ENCODE measurements around the gene VPS35L. TPM values are rescaled to one million over a fixed set of nuclear protein-coding genes. Genes with fewer than 3 reads are reported as not detected.

The VPS35L gene
- total RNA-seq, 1 experiment from 2014 or later: 5.4 TPM

- Mint-ChIP-seq H3K36me3 (ENCODE audit: insufficient read depth, unreplicated experiment) (peaks cover 11% of the 10 kb centered on the region), H3K9me3 (ENCODE audit: unreplicated experiment) (peaks cover 10% of the 10 kb centered on the region), H3K27ac (ENCODE audit: unreplicated experiment) (no peak overlapping the region), H3K27me3 (ENCODE audit: insufficient read depth, unreplicated experiment) (no peaks in the 10 kb centered on the region), H3K4me1 (ENCODE audit: low read depth, unreplicated experiment) (no peaks in the 10 kb centered on the region), H3K4me3 (ENCODE audit: unreplicated experiment) (no peak overlapping the region)
- CTCF ChIA-PET: no interaction called here
- no TSS peak for BruUV-seq (replicated peaks)
- no peak for DNase-seq
- Histone ChIP-seq H3K9me3 (peaks cover 13% of the 10 kb centered on the region), H3K4me3 (ENCODE audit: low read depth, low read length) (no peak overlapping the region), H3K4me1 (peaks cover 3% of the 10 kb centered on the region; the same call in 1 of the 2 replicates), H3K36me3 (ENCODE audit: control insufficient read depth, insufficient read depth, low read length) (no peaks in the 10 kb centered on the region; the same call in 1 of the 2 replicates), H3K27me3 (replicated peaks; ENCODE audit: control insufficient read depth, insufficient read depth, low read length) (no peaks in the 10 kb centered on the region)
- POLR2A ChIA-PET: no interaction called here
- no peak for TF ChIP-seq CTCF (IDR thresholded peaks at IDR 0.05; ENCODE audit: insufficient read depth in 1 of 2, low read depth in 1 of 2, low read length in 1 of 2, severe bottlenecking in 1 of 2, unreplicated experiment in 1 of 2)
- intact Hi-C loops (cut with micrococcal nuclease; ENCODE audit: unreplicated experiment): no loop called here
Observed at GRCh38 chr16:19548144-19548543, 7.4 kb upstream of the VPS35L start.

GRCh38 chr16:19549673-19550072, 5.8 kb upstream of the VPS35L start:
- Histone ChIP-seq H3K27me3 (replicated peaks; ENCODE audit: control insufficient read depth, insufficient read depth, low read length) (no peaks in the 10 kb centered on the region), H3K4me3 (ENCODE audit: low read depth, low read length) (no peak overlapping the region), H3K36me3 (ENCODE audit: control insufficient read depth, insufficient read depth, low read length) (no peaks in the 10 kb centered on the region), H3K4me1 (no peaks in the 10 kb centered on the region), H3K9me3 (no peaks in the 10 kb centered on the region; the same call in 1 of the 2 replicates)
- no peak for DNase-seq
- POLR2A ChIA-PET: no interaction called here
- BruUV-seq (replicated peaks): no TSS peak
- Mint-ChIP-seq H3K27me3 (ENCODE audit: insufficient read depth, unreplicated experiment) (no peaks in the 10 kb centered on the region), H3K36me3 (ENCODE audit: insufficient read depth, unreplicated experiment) (no peaks in the 10 kb centered on the region), H3K4me1 (ENCODE audit: low read depth, unreplicated experiment) (no peaks in the 10 kb centered on the region), H3K9me3 (ENCODE audit: unreplicated experiment) (no peaks in the 10 kb centered on the region), H3K27ac (ENCODE audit: unreplicated experiment) (no peak overlapping the region), H3K4me3 (ENCODE audit: unreplicated experiment) (no peak overlapping the region)
- no peak for TF ChIP-seq CTCF (IDR thresholded peaks at IDR 0.05; ENCODE audit: insufficient read depth in 1 of 2, low read depth in 1 of 2, low read length in 1 of 2, severe bottlenecking in 1 of 2, unreplicated experiment in 1 of 2)
- CTCF ChIA-PET: interaction anchor here (0.6 kb wide), 1 partner anchor 25 kb away, joined by 3 read pairs; no protein-coding TSS in a partner anchor
- intact Hi-C loops (cut with micrococcal nuclease; ENCODE audit: unreplicated experiment): no loop called here

GRCh38 chr16:19555938-19556771, 652 bp downstream of the VPS35L start:
- no peaks in the 10 kb centered on the region for H3K4me1 ChIP-seq
- intact Hi-C loops (cut with micrococcal nuclease; ENCODE audit: unreplicated experiment): no loop called here
- H3K4me1 Mint-ChIP-seq (ENCODE audit: low read depth, unreplicated experiment): no peaks in the 10 kb centered on the region
- no peak overlapping the region for H3K4me3 Mint-ChIP-seq (ENCODE audit: unreplicated experiment)
- DNase-seq: no peak
- H3K36me3 Mint-ChIP-seq (ENCODE audit: insufficient read depth, unreplicated experiment): no peaks in the 10 kb centered on the region
- no peaks in the 10 kb centered on the region for H3K27me3 Mint-ChIP-seq (ENCODE audit: insufficient read depth, unreplicated experiment)
- CTCF ChIA-PET: interaction anchor here (0.6 to 0.8 kb wide), 2 partner anchors 28 to 29 kb away, joined by 4 to 5 read pairs; no protein-coding TSS in a partner anchor
- H3K4me3 ChIP-seq (ENCODE audit: low read depth, low read length): no peak overlapping the region
- BruUV-seq (replicated peaks): no TSS peak
- no peaks in the 10 kb centered on the region for H3K9me3 ChIP-seq
- H3K9me3 Mint-ChIP-seq (ENCODE audit: unreplicated experiment): no peaks in the 10 kb centered on the region
- no peaks in the 10 kb centered on the region for H3K36me3 ChIP-seq (ENCODE audit: control insufficient read depth, insufficient read depth, low read length)
- POLR2A ChIA-PET: no interaction called here
- TF ChIP-seq CTCF (IDR thresholded peaks at IDR 0.05; ENCODE audit: insufficient read depth in 1 of 2, low read depth in 1 of 2, low read length in 1 of 2, severe bottlenecking in 1 of 2, unreplicated experiment in 1 of 2): no peak
- no peaks in the 10 kb centered on the region for H3K27me3 ChIP-seq (replicated peaks; ENCODE audit: control insufficient read depth, insufficient read depth, low read length)
- no peak overlapping the region for H3K27ac Mint-ChIP-seq (ENCODE audit: unreplicated experiment)

Data from Caco-2 (cell line).